HG03064 (cell line): ENCODE data around the gene SIGLEC9.

Experiments used
- ATAC-seq: cut with Tn5 transposase; IDR thresholded peaks from one replicate; pipeline ENCODE4 v1.9.1; 2021; ENCODE audit warnings: low read depth; ENCODE audit not compliant: unreplicated experiment

SIGLEC9 gene

GRCh38 chr19:51122112-51122981 is 2.4 kb upstream of the SIGLEC9 start:
- no peak for ATAC-seq

GRCh38 chr19:51123381-51123800 is 1.3 kb upstream of the SIGLEC9 start:
- ATAC-seq, result no peak

- ATAC-seq, result no peak
Observed at GRCh38 chr19:51123802-51124201, 904 bp upstream of the SIGLEC9 start.

- ATAC-seq, result no peak
Observed at GRCh38 chr19:51124216-51124615, 490 bp upstream of the SIGLEC9 start.

GRCh38 chr19:51125421-51126075 is 842 bp downstream of the SIGLEC9 start:
- no peak for ATAC-seq

- ATAC-seq, result no peak
Observed at GRCh38 chr19:51127032-51127431, 2.3 kb downstream of the SIGLEC9 start.

- ATAC-seq, result no peak
Observed at GRCh38 chr19:51127755-51128154, 3.0 kb downstream of the SIGLEC9 start.

GRCh38 chr19:51128227-51128626 is 3.5 kb downstream of the SIGLEC9 start:
- ATAC-seq, result no peak

GRCh38 chr19:51129716-51130115 is 5.0 kb downstream of the SIGLEC9 start:
- no peak for ATAC-seq

- ATAC-seq, result no peak
Observed at GRCh38 chr19:51131780-51132680, 7.3 kb downstream of the SIGLEC9 start.

- no peak for ATAC-seq
Observed at GRCh38 chr19:51135004-51135403, 10.3 kb downstream of the SIGLEC9 start.

- ATAC-seq, result no peak
Observed at GRCh38 chr19:51135986-51136762, 11.5 kb downstream of the SIGLEC9 start.

GRCh38 chr19:51136851-51137551 is 12.3 kb downstream of the SIGLEC9 start:
- ATAC-seq, result no peak

GRCh38 chr19:51137792-51138425 is 13.2 kb downstream of the SIGLEC9 start:
- no peak for ATAC-seq

GRCh38 chr19:51138549-51138979 is 13.9 kb downstream of the SIGLEC9 start:
- ATAC-seq, result no peak

GRCh38 chr19:51139299-51140014 is 14.8 kb downstream of the SIGLEC9 start:
- no peak for ATAC-seq

GRCh38 chr19:51140441-51140840 is 15.7 kb downstream of the SIGLEC9 start:
- no peak for ATAC-seq

GRCh38 chr19:51141181-51141580 is 16.5 kb downstream of the SIGLEC9 start:
- no peak for ATAC-seq
